Amniotic stem cell (primary cell): Measurements from ENCODE around the gene PLCH1.

Source experiments
- DNase-seq: peaks from one replicate; lab custom pipeline; 2025; lab: John Stamatoyannopoulos, UW

The PLCH1 gene

GRCh38 chr3:155535098-155535497 is 209.8 kb downstream of the PLCH1 start:
- no peak for DNase-seq

GRCh38 chr3:155528579-155528978 is 216.3 kb downstream of the PLCH1 start:
- DNase-seq = no peak

DNA sequence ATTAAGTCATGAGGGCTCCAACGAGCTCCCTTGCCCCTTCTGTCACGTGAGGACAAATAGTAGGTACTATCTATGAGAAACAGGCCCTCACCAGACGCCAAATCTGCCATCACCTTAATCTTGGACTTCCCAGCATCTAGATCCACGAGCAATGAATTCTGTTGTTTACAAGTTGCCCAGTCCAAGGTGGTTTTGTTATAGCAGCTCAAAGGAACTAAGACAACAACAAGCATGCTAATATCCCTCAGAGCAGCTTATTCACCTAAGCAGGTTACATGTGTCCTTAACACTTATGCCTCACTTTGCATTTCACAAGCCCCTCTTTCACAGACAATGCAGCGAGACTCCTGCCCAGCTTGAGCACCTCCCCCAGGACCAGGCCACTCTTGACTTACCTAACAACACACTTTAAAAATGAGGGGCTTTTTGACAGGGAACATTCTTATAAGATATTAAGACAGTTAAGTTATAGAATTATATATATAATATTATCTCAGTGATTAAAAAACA is 219.5 kb downstream of the PLCH1 start:
- no peak for DNase-seq

- DNase-seq = no peak
Observed at GRCh38 chr3:155520463-155520862, 224.4 kb downstream of the PLCH1 start.

DNA sequence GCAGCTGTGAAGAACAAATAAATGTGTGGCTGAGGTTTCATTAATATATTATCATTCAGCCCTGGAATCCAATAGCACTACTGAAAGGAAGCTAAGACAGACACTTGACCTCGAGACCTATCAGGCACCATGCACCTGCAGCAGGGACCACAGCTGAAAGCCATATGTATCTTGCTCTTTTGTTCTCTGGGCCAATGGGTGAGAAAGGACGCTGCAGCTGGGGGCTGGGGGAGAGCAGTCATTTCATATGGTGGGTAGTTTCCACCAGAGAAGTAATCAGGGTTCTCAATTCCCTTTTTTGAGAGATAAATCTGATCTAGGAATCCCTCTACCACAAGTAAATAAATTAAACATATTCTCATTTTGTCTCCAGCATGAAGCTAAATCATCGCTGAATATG is 225.8 kb downstream of the PLCH1 start:
- DNase-seq = no peak

DNA sequence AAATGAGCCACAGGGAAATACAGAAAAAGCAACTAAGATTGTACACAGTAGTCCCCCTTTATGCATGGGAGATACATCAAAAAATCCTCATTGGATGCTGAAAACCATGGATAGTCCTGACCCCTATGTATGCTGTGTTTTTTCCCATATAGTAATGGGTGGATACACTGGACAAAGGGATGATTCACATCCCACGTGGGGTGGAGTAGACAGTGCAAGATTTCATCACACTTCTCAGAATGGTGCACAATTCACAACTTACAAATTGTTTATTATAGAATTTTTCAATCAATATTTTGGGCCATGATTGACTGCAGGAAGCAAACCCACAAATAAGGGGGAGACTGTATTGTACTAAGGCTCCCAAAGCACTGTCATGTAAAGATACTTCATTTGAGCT is 227.0 kb downstream of the PLCH1 start:
- no peak for DNase-seq

- DNase-seq = no peak
Observed at GRCh38 chr3:155516439-155516838, 228.4 kb downstream of the PLCH1 start.

DNA sequence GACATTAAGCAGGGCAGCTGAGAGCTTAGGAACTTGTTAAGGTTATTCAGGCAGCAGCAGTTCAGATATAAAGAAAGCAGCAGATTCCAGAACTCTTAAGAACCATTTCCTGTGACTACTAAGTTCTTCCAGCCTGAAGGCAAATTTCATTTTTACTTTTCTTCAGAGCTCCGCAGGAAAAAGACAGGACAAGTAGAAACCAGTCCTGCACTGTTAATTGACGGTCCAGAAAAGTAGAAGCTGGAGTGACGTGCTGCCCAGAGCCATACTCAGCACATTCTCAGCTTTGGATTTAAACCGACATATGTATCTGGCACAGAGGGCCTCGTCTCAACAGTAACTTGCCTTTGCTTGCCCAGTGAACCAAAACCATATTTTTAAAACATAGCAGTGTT is 232.0 kb downstream of the PLCH1 start:
- no peak for DNase-seq

- DNase-seq = no peak
Observed at GRCh38 chr3:155512175-155512866, 232.6 kb downstream of the PLCH1 start.

DNA sequence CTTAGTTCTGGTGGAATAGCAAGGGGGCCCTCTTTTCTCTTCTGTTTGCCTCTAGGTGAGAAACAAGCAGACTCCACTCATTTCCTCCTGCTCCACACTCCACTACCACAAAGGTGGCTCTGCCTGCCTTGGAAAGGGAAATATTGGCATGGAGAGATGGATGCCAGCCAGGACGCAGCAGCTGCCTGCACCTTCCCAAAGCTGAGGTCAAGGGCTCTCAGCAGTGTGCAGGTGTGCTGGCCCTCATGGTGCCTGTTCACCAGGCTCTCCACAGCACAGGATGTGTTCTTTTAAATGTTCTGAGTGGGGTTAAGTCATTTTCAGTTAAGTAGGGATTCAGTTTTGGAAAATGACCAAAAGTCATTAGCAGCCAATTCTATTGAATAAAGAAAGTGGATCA is 240.2 kb downstream of the PLCH1 start:
- DNase-seq = no peak

GRCh38 chr3:155502630-155503029 is 242.2 kb downstream of the PLCH1 start:
- DNase-seq = no peak

GRCh38 chr3:155500194-155500818 is 244.6 kb downstream of the PLCH1 start:
- DNase-seq = no peak

DNA sequence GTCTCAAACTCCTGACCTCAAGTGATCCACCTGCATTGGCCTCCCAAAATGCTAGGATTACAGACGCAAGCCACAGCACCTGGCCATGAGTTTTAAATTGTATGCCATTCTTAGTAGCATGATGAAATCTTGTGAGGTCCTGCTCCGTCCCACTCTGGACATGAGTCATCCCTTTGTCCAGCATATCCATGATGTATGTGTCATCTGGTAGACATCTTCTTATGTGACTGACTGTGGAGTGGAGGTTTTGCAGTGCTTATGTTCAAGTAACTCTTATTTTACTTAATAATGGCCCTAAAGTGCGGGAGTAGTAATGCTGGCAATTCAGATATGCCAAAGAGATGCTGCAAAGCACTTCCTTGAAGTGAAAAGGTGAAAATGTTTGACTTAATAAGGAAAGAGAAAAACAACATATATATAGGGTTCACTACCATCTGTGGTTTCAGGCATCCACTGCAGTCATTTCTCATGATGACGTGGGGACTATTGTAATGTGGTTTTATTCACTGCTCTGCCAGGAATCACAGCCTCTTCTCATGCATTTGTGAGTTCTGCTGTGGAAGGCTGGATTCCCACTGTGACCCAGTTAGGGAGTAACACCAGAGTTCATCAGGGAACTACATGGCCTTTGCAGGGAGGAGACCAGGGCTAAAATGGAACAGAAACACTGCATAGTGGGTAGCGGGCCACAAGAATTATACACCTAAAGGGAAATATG is 246.8 kb downstream of the PLCH1 start:
- peak; percentile 71 for DNase-seq

- no peak for DNase-seq
Observed at GRCh38 chr3:155496206-155496605, 248.7 kb downstream of the PLCH1 start.

GRCh38 chr3:155495387-155495786 is 249.5 kb downstream of the PLCH1 start:
- DNase-seq = no peak

GRCh38 chr3:155494332-155494731 is 250.5 kb downstream of the PLCH1 start:
- DNase-seq = no peak

DNA sequence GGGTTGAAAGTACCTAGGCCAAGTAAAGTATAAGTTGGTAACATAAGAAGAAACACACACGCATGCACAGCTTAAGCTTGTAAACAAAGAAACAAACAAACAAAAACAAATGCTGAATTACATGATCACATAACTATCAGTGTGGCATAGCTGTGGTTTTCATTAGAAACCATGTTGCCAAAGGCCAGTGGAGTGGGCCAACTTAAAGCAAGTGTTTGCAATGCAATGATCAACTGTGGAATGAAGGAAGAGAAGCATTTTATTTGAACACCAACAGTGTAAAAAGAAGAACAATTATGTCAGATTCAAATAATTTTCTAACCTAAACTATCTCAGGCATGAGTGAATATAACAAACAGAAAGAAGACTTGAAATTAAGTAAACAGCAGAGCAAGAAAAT is 252.0 kb downstream of the PLCH1 start:
- DNase-seq = no peak

GRCh38 chr3:155491696-155492095 is 253.2 kb downstream of the PLCH1 start:
- DNase-seq = no peak

GRCh38 chr3:155488671-155489070 is 256.2 kb downstream of the PLCH1 start:
- DNase-seq = no peak

DNA sequence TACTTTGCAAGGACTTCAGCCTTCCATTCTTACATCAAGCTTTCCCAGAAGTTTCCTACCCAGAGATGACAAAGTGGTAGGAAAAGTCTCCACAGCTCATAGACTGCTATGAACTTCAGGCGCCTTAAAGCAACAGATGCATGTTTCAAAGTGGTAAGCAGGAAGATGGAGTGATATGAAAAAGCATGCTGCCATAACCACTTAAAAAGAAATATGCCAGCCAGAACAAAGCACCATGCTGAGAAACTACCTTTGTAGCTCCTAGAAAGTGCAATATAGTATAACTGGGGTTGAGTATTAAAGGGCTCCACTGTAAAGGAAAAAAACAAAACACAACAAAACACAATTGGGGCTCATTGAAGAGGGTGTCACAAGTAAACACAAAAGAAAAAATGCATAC is 259.0 kb downstream of the PLCH1 start:
- no peak for DNase-seq

DNA sequence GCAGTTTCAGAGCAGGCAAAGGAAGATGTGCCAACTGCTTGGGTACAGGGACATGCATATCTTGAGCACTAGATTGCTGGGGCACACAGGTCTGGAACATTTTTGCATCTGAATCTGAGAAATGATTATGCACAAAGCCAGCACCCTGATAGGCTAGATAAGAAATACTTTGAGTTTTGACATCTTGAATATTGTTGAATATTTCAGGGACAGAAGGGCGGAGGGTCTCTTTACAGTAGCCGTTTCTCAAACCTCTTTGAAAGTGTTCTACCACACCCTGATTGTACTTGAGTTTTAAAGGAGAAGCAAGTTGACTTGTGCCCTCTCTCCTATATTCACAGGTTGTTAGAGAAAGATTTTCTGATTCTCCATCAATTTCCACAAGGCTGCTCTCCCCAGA is 263.3 kb downstream of the PLCH1 start:
- DNase-seq = no peak

GRCh38 chr3:155481089-155481488 is 263.8 kb downstream of the PLCH1 start:
- no peak for DNase-seq

GRCh38 chr3:155465664-155466063 is 279.2 kb downstream of the PLCH1 start:
- DNase-seq = no peak
